Fibroblast of lung (primary cell): Measurements from ENCODE around the gene UBE2V1. TPM values are rescaled to one million over a fixed set of nuclear protein-coding genes. Genes with fewer than 3 reads are reported as not detected.

Experiments
- DNase-seq, 2 donors: peaks; one replicate each; pipeline versions ENCODE4 v3.0.0 to v3.0.0-alpha.2; 2010; ENCODE audit warnings: low read depth in 2 of 2
- H2AFZ ChIP-seq: 2 replicates; pipeline ENCODE4 v1.5.1; 2012; ENCODE audit warnings: low read length, control low read depth, inconsistent platforms
- H3K27ac ChIP-seq: 2 replicates; pipeline ENCODE4 v1.5.1; 2011; ENCODE audit warnings: low read length, control low read depth; ENCODE audit not compliant: insufficient read depth
- H3K27me3 ChIP-seq: 2 replicates; pipeline ENCODE4 v1.5.1; 2011; ENCODE audit warnings: mild to moderate bottlenecking, low read length; ENCODE audit not compliant: control insufficient read depth, insufficient read depth
- H3K36me3 ChIP-seq: 2 replicates; pipeline ENCODE4 v1.5.1; 2011; ENCODE audit warnings: low read length; ENCODE audit not compliant: control insufficient read depth, insufficient read depth
- H3K4me1 ChIP-seq: 2 replicates; pipeline ENCODE4 v1.5.1; 2011; ENCODE audit warnings: low read length; ENCODE audit not compliant: control insufficient read depth, insufficient read depth; ENCODE audit errors: extremely low read depth
- H3K4me2 ChIP-seq: 2 replicates; pipeline ENCODE4 v1.5.1; 2011; ENCODE audit warnings: low read length, control low read depth; ENCODE audit not compliant: insufficient read depth; ENCODE audit errors: extremely low read depth
- H3K4me3 ChIP-seq, 4 experiments: fragments of 200-600 bp in 1 of 4; sonication (generic) in 1 of 4; replicated peaks in 1 of 4; 2 replicates each; pipeline ENCODE4 v1.5.1; 2011 to 2016; ENCODE audit warnings: low read length in 4 of 4, low read depth in 3 of 4, mild to moderate bottlenecking in 3 of 4, control low read depth in 2 of 4, inconsistent platforms in 1 of 4, mixed read lengths in 1 of 4; ENCODE audit not compliant: insufficient read depth in 1 of 4; ENCODE audit errors: control extremely low read depth in 1 of 4
- H3K79me2 ChIP-seq: 2 replicates; pipeline ENCODE4 v1.5.1; 2012; ENCODE audit warnings: mild to moderate bottlenecking, low read length, inconsistent platforms; ENCODE audit not compliant: control insufficient read depth, insufficient read depth
- H3K9ac ChIP-seq: 2 replicates; pipeline ENCODE4 v1.5.1; 2011; ENCODE audit warnings: mild to moderate bottlenecking, low read length, control low read depth; ENCODE audit not compliant: insufficient read depth
- H3K9me3 ChIP-seq: 2 replicates; pipeline ENCODE4 v1.5.1; 2012; ENCODE audit warnings: low read depth, low read length; ENCODE audit not compliant: control insufficient read depth, insufficient read depth
- H4K20me1 ChIP-seq: 2 replicates; pipeline ENCODE4 v1.5.1; 2011; ENCODE audit warnings: low read length; ENCODE audit not compliant: control insufficient read depth, insufficient read depth; ENCODE audit errors: extremely low read depth
- EZH2 ChIP-seq: IDR thresholded peaks from 2 replicates; pipeline ENCODE4 v1.5.1; 2012; ENCODE audit warnings: low read length, control low read depth, mild to moderate bottlenecking; ENCODE audit errors: missing control alignments
- polyA plus RNA-seq, 2 donors: library from polyadenylated mRNA; depleted of rRNA in 1 of 2; stranded (reverse) in 1 of 2; unstranded in 1 of 2; fragments of >200 nt; gene quantifications; 2 replicates each; pipeline ENCODE4 v1.2.1, GENCODE V29; 2011 to 2012; ENCODE audit warnings: missing spikeins in 1 of 2
- total RNA-seq: library from RNA; depleted of rRNA; stranded (reverse); fragments of >200 nt; gene quantifications from 2 replicates; pipeline ENCODE4 v1.2.1, GENCODE V29; 2014
- TF ChIP-seq, protein P1 (sequence below), 2 donors: IDR thresholded peaks in 1 of 2; conservative IDR thresholded peaks in 1 of 2; 1 replicate in 1 of 2; 2 replicates in 1 of 2; pipeline ENCODE4 v1.5.1; 2011 to 2012; ENCODE audit warnings: low read length in 2 of 2, control low read depth in 1 of 2, inconsistent platforms in 1 of 2, low read depth in 1 of 2, mild to moderate bottlenecking in 1 of 2

Gene UBE2V1
- total and polyA plus RNA-seq, 2 donors (not counting 1 experiment from before 2014, with no cell fraction given): 31.7 to 193 TPM

DNA sequence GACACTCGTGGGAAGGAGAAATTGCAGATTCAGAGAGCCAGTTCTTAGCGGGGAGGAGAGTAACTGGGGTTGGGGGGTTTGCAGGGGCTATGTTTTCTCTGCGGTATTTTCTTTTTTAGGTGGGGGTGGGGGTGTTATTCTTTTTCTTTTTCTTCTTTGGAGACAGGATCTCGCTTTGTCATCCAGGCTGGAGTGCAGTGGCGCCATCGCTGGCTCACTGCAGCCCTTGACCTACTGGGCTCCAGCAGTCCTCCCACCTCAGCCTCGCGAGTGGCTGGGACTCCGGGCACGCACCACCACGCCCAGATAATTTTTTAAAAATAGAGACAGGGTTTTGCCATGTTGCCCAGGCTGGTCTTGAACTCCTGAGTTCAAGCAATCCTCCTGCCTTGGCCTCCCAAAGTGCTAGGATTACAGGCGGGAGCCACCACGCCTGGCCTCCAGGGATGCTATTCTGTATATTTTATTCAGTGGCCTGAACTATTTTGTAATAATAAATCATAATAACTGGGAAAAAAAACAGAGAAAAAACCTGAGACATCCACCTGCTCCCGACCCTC is 57.3 kb downstream of the UBE2V1 start:
- DNase-seq: peak in 1 of 2 donors; percentile 23
- no peaks in the 10 kb centered on the region for H3K9me3 ChIP-seq
- H2AFZ ChIP-seq: no peak overlapping the region
- no peaks in the 10 kb centered on the region for H4K20me1 ChIP-seq
- H3K9ac ChIP-seq: no peak overlapping the region
- H3K36me3 ChIP-seq: no peaks in the 10 kb centered on the region
- H3K4me2 ChIP-seq: peak overlapping the region; percentile 25
- TF ChIP-seq, protein P1, sequence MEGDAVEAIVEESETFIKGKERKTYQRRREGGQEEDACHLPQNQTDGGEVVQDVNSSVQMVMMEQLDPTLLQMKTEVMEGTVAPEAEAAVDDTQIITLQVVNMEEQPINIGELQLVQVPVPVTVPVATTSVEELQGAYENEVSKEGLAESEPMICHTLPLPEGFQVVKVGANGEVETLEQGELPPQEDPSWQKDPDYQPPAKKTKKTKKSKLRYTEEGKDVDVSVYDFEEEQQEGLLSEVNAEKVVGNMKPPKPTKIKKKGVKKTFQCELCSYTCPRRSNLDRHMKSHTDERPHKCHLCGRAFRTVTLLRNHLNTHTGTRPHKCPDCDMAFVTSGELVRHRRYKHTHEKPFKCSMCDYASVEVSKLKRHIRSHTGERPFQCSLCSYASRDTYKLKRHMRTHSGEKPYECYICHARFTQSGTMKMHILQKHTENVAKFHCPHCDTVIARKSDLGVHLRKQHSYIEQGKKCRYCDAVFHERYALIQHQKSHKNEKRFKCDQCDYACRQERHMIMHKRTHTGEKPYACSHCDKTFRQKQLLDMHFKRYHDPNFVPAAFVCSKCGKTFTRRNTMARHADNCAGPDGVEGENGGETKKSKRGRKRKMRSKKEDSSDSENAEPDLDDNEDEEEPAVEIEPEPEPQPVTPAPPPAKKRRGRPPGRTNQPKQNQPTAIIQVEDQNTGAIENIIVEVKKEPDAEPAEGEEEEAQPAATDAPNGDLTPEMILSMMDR (conservative IDR thresholded peaks at IDR 0.05 in 1 of 2, IDR thresholded peaks at IDR 0.05 in 1 of 2; ENCODE audit: low read depth in 1 of 2, low read length in 2 of 2): no peak
- no peak for TF ChIP-seq EZH2
- H3K27me3 ChIP-seq: no peaks in the 10 kb centered on the region
- H3K27ac ChIP-seq: no peak overlapping the region
- peaks cover 4% of the 10 kb centered on the region for H3K4me1 ChIP-seq
- H3K79me2 ChIP-seq: no peaks in the 10 kb centered on the region
- no peak overlapping the region for H3K4me3 ChIP-seq

DNA sequence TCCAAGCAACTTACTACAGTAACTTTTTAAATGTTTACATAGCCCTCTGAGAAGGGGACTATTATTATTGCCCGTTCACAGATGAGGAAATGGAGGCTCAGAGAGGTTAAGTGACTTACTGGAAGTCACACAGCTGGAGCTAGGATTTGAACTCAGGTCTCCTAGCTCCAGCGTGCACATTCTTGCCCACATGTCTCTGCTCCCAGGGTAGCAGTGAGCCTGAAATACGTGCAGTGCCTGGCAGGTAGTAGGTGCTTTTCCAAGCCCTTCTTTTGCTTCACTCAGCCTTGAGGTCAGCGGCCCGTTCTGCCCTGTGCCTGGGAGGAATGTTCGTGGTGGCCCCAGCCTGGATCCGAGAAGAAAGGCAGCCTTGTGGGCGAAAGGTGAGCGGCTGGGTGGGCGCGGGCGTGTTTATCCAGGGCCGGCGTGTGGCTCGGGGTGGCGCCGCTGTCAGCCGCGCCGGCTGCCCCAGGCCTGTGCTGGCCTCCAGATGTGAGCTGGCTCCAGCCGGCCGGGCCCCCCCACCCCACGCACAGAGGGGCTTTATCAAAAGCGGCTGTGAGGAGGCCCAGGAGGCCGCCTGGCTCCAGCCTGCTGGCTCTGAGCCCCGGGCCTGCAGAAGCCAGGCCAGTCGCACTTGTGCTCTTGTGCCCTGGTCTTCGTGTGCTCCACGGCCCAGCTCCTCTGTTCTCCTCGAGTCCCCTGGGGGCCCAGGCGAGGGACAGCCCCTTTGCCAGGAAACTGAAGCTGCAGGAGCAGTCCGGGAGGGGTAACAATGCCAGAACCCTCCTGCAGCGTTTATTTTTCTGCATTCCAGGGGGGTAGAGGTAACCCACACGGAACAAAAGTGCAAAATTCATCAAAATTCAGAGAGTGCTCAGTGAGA is 58.1 kb downstream of the UBE2V1 start:
- Histone ChIP-seq H3K27me3 (no peaks in the 10 kb centered on the region), H3K4me3 (no peak overlapping the region), H3K36me3 (no peaks in the 10 kb centered on the region), H3K4me2 (peak overlapping the region; percentile 25), H4K20me1 (no peaks in the 10 kb centered on the region), H3K79me2 (no peaks in the 10 kb centered on the region), H3K4me1 (peaks cover 4% of the 10 kb centered on the region), H2AFZ (no peak overlapping the region), H3K9ac (no peak overlapping the region), H3K9me3 (no peaks in the 10 kb centered on the region), H3K27ac (no peak overlapping the region)
- TF ChIP-seq, protein P1 (conservative IDR thresholded peaks at IDR 0.05 in 1 of 2, IDR thresholded peaks at IDR 0.05 in 1 of 2; ENCODE audit: low read depth in 1 of 2, low read length in 2 of 2): no peak
- no peak for TF ChIP-seq EZH2
- DNase-seq: peak; percentile 55 to 60

DNA sequence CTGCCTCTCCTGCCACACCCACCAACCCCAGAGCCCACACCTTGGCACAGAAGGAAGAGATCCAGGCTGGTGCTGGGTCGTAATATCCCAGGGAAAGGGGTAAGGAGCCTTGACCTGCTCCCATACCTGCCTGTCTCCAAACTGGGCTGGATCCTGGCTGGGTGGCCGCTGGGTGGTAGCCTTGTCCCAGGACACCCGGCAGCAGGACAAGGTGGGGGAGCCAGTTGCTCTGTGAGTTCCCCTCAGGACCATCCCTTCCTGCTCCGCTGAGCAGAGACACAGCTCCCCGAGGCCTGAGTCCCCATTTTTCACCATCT is 58.8 kb downstream of the UBE2V1 start:
- Histone ChIP-seq H3K27me3 (no peaks in the 10 kb centered on the region), H3K9me3 (no peaks in the 10 kb centered on the region), H4K20me1 (no peaks in the 10 kb centered on the region), H3K9ac (no peak overlapping the region), H3K27ac (no peak overlapping the region), H3K36me3 (no peaks in the 10 kb centered on the region), H3K4me2 (no peak overlapping the region), H2AFZ (no peak overlapping the region), H3K4me1 (peaks cover 4% of the 10 kb centered on the region), H3K4me3 (no peak overlapping the region), H3K79me2 (no peaks in the 10 kb centered on the region)
- no peak for DNase-seq
- TF ChIP-seq EZH2: no peak
- TF ChIP-seq, protein P1 (conservative IDR thresholded peaks at IDR 0.05 in 1 of 2, IDR thresholded peaks at IDR 0.05 in 1 of 2; ENCODE audit: low read depth in 1 of 2, low read length in 2 of 2): no peak
